Ovary (tissue), 9 donors: ENCODE data around the gene ZNF529. TPM values are rescaled to one million over a fixed set of nuclear protein-coding genes. Genes with fewer than 3 reads are reported as not detected.

ENCODE experiments used
- DNase-seq, 5 donors: peaks; one replicate each; pipeline ENCODE4 v3.0.0-alpha.2; 2019 to 2020
- H3K27ac ChIP-seq, 2 donors: fragments of 200-600 bp; one replicate each; pipeline versions ENCODE4 v1.5.1 to v1.8.0; 2019 to 2022
- H3K27me3 ChIP-seq: fragments of 200-600 bp; one replicate; pipeline ENCODE4 v1.8.0; 2022
- H3K36me3 ChIP-seq: fragments of 200-600 bp; sonication (generic); one replicate; pipeline ENCODE4 v1.5.1; 2019
- H3K4me1 ChIP-seq: one replicate; pipeline ENCODE4 v1.8.1; 2013; ENCODE audit warnings: mild to moderate bottlenecking, moderate library complexity; ENCODE audit not compliant: insufficient read depth
- H3K4me3 ChIP-seq: fragments of 200-600 bp; sonication (generic); one replicate; pipeline ENCODE4 v1.5.1; 2017
- H3K9me3 ChIP-seq, 2 donors: fragments of 200-600 bp in 1 of 2; sonication (generic) in 1 of 2; one replicate each; pipeline versions ENCODE4 v1.5.1 to v1.8.1; 2013 to 2019; ENCODE audit warnings: mild to moderate bottlenecking in 1 of 2, moderate library complexity in 1 of 2
- EP300 ChIP-seq: sonication (generic); formaldehyde crosslinking; IDR thresholded peaks from one replicate; pipeline ENCODE4 v1.6.1; 2017; ENCODE audit warnings: antibody characterized with exemption
- POLR2A ChIP-seq: fragments of 450-650 bp; IDR thresholded peaks from one replicate; pipeline ENCODE4 v1.6.1; 2017; ENCODE audit warnings: antibody characterized with exemption, mild to moderate bottlenecking, moderate library complexity
- WGBS, 3 donors: extraction: QIAGEN DNeasy Blood & Tissue Kit in 1 of 3; methylation state at CpG; one replicate each; pipeline versions ENCODE4 v1.1.5 to v1.1.7; 2013 to 2017; 5-methylcytosine and 5-hydroxymethylcytosine counted together
- intact Hi-C, 4 donors: fragments of 100-400 bp; cut with DNase I; formaldehyde crosslinking; loops; one replicate each; pipeline versions ENCODE4 v1.11.0 to v1.15.1; 2022 to 2023
- polyA plus RNA-seq, 2 donors: library from polyadenylated mRNA; stranded (reverse); fragments of 200-250 nt in 1 of 2; fragments of 350-450 nt in 1 of 2; fragmentation: Illumina TruSeq in 1 of 2; extraction: RNeasy Lipid Tissue Mini Kit (QIAGEN cat#74804) in 1 of 2; gene quantifications; one replicate each; pipeline ENCODE4 v1.2.3, GENCODE V29; 2013 to 2014
- total RNA-seq, 7 donors: library from RNA; depleted of rRNA in 2 of 7; stranded (reverse); fragments of >200 nt in 2 of 7; fragmentation: NEBNext Ultra II Directional in 3 of 7; extraction: Animal tissue kit (Norgen Biotek cat#: 25700) in 3 of 7; gene quantifications; one replicate each; pipeline versions ENCODE4 v1.1.0 to v1.2.4, GENCODE V29; 2016 to 2023
- TF ChIP-seq, protein P1 (sequence below), 3 donors: fragments of 450-650 bp in 2 of 3; fragments of 200-600 bp in 1 of 3; IDR thresholded peaks; one replicate each; pipeline versions ENCODE4 v1.5.1 to v1.8.0; 2016 to 2022; ENCODE audit warnings: antibody characterized with exemption in 3 of 3, mild to moderate bottlenecking in 1 of 3
- donor health status: DM: no; HTN: no; CAD: no; lungs with moderate emphysema.
- donor health status: DM: no; HTN: no; CAD: no.
- donor health status: Bipolar disorder and iron deficiency.
- donor health status: DM: yes; HTN: yes; CAD: no.
- donor health status: DM: no; HTN: no; CAD: no.
- donor health status: DM: yes; HTN: yes; CAD: no.

ZNF529 gene
- total and polyA plus RNA-seq, 9 donors = 5.8 to 24.5 (median 17.7) TPM

DNA sequence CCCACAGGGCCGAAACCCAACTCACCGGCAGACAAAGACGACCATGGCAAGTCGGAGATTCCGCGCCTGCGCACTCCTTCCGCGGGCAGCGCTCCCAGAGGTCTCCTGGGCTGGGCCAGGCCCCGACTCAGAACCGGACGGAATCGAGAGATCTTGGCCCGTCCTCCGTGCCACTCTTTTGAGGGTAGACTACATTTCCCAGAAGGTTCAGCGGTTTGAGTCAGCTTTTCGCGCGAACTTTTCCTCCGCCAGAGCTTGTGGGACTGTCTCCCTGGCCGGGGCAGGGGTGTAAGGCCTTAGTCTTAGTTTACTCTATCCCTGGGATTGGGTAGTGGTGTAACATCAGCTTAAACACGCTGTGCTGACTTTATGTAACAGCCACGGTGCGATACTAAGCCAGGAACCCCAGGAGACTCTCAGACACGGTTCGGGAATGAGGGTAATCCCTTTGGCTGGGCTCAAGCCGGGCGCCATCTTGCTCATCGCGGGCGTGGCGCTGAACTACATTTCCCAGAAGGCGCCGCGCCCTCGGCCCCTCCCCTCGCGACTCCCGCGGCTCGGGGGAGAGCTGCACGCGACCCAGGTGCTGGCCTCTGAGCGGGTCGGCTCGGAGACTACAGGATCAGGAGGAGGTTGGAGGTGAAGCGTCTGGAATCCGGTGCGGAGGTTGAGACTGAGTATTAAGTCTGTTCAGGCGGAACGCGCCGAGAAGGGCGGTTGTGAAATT, 44.7 kb downstream of the ZNF529 start, which contains the start of gene ZNF260:
ZNF260 (minus strand) TSS at position 78 of the 727 bp plus-strand sequence. CDS start 13,033 bp downstream, outside the sequence.
- TF ChIP-seq, protein P1, sequence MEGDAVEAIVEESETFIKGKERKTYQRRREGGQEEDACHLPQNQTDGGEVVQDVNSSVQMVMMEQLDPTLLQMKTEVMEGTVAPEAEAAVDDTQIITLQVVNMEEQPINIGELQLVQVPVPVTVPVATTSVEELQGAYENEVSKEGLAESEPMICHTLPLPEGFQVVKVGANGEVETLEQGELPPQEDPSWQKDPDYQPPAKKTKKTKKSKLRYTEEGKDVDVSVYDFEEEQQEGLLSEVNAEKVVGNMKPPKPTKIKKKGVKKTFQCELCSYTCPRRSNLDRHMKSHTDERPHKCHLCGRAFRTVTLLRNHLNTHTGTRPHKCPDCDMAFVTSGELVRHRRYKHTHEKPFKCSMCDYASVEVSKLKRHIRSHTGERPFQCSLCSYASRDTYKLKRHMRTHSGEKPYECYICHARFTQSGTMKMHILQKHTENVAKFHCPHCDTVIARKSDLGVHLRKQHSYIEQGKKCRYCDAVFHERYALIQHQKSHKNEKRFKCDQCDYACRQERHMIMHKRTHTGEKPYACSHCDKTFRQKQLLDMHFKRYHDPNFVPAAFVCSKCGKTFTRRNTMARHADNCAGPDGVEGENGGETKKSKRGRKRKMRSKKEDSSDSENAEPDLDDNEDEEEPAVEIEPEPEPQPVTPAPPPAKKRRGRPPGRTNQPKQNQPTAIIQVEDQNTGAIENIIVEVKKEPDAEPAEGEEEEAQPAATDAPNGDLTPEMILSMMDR (IDR thresholded peaks at IDR 0.05) = no peak
- TF ChIP-seq POLR2A = peak; percentile 59
- peak; percentile 97 to 98 (median 97) for DNase-seq
- H3K9me3 ChIP-seq = peaks cover 0 to 18% of the 10 kb centered on the region in 2 donors

DNA sequence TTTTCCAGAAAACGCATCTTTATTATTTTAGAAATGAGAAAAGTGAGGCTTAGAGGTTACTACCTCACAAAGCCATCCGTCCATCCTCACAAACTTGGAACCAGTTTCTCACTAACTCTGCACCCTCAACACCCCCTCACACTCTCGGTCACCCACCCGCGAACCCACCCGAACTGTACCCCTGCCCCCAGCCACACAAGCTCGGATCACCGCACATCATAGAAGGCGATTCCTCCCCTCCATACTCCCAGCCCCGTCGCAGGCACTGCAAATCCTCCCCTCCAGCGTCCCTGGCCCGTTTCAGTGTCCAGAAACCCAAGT, 45.3 kb downstream of the ZNF529 start:
- Histone ChIP-seq H3K4me1 (peaks cover 6% of the 10 kb centered on the region), H3K27me3 (no peaks in the 10 kb centered on the region), H3K4me3 (peak overlapping the region; percentile 82), H3K36me3 (no peaks in the 10 kb centered on the region), H3K27ac (peak overlapping the region; percentile 94), H3K9me3 (peaks cover 0 to 19% of the 10 kb centered on the region in 2 donors)
- WGBS, 3 donors = 0 to 2% (median 1%) methylated on average over 13 of the region's 13 CpGs
- intact Hi-C loops = no loop called here
- TF ChIP-seq EP300 = no peak
- TF ChIP-seq, protein P1 (IDR thresholded peaks at IDR 0.05) = no peak
- no peak for TF ChIP-seq POLR2A
- no peak for DNase-seq

More for the DNA sequence above, 44.7 kb downstream of the ZNF529 start, which contains the start of gene ZNF260:
- Histone ChIP-seq H3K27ac (peak within 1 kb of the TSS; percentile 94), H3K36me3 (no peaks in the 10 kb centered on the region), H3K4me3 (peak within 1 kb of the TSS; percentile 82), H3K27me3 (no peaks in the 10 kb centered on the region), H3K4me1 (peaks cover 6% of the 10 kb centered on the region)
- WGBS, 3 donors = 0 to 1% (median 0%) methylated on average over 46 to 55 of the region's 55 CpGs
- intact Hi-C loops = no loop called here

DNA sequence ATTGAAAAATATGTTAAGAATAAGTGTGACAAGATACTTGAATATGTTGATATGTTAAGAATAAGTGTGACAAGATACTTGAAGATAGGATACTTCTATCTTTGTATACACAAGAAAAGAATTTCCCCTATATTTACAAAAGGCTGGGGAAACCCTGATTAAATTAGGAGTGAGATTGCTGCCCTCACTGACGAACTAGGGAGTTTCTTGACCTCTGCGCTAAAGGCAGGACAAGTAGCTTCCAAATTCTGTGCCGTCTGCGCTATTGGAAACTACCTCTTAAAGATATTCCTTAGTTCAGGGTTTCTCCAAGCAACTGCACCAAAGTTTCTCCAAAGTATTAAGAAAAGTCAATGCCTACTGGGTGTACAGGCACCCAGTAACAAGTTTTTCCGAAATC, 45.8 kb downstream of the ZNF529 start:
- Histone ChIP-seq H3K36me3 (no peaks in the 10 kb centered on the region), H3K4me3 (peak overlapping the region; percentile 82), H3K27ac (no peak overlapping the region), H3K27me3 (no peaks in the 10 kb centered on the region), H3K9me3 (peaks cover 0 to 24% of the 10 kb centered on the region in 2 donors), H3K4me1 (peaks cover 6% of the 10 kb centered on the region)
- DNase-seq = no peak
- intact Hi-C loops = no loop called here
- WGBS, 3 donors = 4 to 8% (median 6%) methylated on average over 5 of the region's 5 CpGs
- TF ChIP-seq EP300 = no peak
- TF ChIP-seq POLR2A = no peak
- TF ChIP-seq, protein P1 (IDR thresholded peaks at IDR 0.05) = no peak

DNA sequence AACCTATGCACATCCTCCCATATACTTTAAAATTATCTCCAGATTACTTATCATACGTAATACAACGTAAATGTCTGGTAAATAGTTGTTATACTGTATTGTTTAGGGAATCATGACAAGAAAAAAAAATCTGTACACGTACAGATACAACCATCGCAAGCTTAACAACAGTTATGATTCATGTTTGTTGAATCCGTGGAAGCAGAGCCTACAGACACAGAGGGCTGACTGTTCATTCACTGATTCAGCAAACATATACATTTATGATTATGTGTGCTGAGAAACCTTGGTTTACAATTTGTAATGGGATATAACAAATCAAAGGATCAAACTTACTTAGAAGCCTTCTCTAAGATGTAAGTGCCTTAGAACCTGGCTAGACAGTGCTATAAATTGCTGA, 46.5 kb downstream of the ZNF529 start:
- Histone ChIP-seq H3K27me3 (no peaks in the 10 kb centered on the region), H3K9me3 (peaks cover 0 to 31% of the 10 kb centered on the region in 2 donors), H3K4me3 (no peak overlapping the region), H3K27ac (no peak overlapping the region), H3K36me3 (no peaks in the 10 kb centered on the region), H3K4me1 (peaks cover 6% of the 10 kb centered on the region)
- 82 to 94% (median 87%) methylated on average over 5 of the region's 5 CpGs for WGBS, 3 donors
- TF ChIP-seq POLR2A = no peak
- no peak for TF ChIP-seq EP300
- TF ChIP-seq, protein P1 (IDR thresholded peaks at IDR 0.05) = no peak
- intact Hi-C loops = no loop called here
- DNase-seq = no peak
